HG02943 (cell line): ENCODE measurements around the gene SPATA6L.
A peak's percentile ranks its signal among the peaks of the same experiment; 100 is the strongest.

Experiments
- ATAC-seq: cut with Tn5 transposase; IDR thresholded peaks from one replicate; pipeline ENCODE4 v1.9.1; 2021; ENCODE audit warnings: mild to moderate bottlenecking, low read depth, moderate library complexity; ENCODE audit not compliant: unreplicated experiment

Gene SPATA6L, protein sequence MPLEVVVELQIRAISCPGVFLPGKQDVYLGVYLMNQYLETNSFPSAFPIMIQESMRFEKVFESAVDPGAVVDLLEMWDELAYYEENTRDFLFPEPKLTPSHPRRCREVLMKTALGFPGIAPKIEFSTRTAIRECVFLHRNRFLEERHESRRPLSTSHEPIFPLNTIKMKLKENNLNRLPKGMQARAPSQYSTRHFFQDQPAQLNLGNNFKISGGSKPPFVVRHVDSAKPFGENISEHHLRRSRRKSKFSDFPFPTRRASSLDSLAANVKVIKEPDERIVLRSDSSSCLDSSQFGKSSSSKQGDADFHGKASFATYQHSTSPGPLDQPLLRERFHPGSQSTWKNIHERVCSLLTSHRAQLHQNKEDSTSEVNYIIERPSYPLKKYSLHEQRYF

DNA sequence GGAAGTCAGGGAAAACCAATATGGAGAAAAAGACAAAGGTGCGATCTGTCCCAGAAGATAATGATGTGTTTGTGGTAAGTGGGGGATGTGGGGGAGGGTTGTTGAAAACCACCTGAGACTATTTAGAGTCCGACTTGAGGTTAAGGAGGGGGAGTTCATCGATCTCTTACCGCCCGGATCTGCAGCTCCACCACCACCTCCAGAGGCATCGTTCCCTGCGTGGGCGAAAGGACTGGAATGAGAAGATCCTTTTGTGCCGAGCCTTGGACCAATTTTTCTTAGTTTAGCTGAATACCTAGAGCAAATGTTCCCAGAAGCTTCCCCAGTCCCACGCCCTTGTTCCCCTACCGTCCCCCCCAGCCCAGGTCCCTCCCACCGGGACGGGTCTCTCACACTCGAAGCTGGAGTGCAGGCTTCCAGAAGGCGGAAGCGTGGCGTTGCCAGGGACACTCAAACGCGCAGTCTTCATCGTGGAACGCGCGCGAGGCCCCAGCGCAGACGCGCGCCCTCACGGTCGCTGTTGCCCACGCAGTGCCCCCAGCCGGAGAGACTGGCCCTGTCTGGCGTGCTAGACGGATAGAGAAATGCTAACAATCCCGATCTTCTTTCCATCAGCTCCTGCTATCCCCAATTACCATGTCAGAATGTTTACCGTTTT is at the start of gene SPATA6L:
SPATA6L (minus strand) TSS at position 439 of the 658 bp plus-strand sequence; CDS start at position 209, 230 bp downstream.
- ATAC-seq, result no peak

DNA sequence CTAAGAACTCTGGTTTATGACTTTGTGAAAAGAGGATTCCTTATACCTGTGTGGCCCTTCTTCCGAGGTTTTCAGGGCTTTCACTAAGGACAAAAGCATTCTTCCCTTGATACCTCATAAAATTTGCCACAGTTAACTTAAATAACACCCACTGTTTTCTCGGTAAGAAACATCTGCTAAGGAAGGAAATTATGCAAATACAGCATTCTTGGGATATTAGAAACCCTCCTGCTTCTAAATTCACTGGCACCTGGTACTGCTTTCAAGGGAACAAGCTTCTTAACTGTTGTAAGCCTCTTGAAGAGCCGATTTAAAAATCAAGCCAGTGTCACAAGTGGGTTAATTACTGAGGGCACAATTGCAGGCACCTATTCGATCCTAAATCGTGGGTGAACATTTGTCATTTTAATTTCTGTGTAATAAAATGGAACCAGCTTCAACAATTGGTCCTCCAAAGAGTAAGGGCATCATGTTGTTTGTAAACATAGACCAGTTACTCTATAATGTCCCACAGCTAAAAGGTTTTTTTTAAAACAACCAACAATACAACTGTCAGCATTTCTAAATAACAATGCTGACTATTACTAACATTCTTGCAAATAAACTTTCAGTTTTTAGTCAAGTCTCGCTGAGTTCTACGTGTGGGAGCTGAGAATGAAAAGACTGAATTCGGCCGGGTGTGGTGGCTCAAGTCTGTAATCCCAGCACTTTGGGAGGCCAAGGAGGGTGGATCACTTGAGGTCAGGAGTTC is 48.2 kb upstream of the SPATA6L start:
- ATAC-seq, result no peak

DNA sequence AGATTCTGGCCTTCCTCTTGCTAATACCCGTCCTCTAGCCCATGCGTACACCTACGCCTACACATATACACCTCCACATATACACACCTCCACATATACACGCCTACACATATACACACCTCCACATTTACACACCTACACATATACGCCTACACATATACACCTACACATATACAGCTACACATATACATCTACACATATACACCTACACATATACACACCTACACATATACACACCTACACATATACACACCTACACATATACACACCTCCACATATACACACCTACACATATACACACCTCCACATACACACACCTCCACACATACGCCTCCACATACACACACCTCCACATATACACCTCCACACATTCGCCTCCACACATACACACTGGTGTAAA is 47.6 kb upstream of the SPATA6L start:
- no peak for ATAC-seq

DNA sequence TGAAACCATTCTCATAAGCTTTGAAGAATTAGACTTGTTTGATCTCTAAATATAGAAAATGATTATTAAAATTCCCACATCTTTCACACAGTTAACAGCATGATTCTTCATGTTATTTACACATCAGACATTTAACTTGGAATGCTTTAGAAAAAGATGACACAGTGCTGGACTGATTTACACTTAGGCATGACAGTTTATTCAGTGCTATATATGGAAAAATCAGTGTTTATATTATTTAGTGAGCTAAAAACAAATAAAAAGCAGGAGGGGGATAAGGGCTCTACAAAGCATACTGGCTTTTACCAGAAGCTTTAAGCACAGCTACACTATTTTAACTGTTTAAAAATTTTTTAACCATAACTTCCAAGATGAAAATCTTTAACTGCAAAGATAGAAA is 43.1 kb upstream of the SPATA6L start:
- ATAC-seq, result no peak

DNA sequence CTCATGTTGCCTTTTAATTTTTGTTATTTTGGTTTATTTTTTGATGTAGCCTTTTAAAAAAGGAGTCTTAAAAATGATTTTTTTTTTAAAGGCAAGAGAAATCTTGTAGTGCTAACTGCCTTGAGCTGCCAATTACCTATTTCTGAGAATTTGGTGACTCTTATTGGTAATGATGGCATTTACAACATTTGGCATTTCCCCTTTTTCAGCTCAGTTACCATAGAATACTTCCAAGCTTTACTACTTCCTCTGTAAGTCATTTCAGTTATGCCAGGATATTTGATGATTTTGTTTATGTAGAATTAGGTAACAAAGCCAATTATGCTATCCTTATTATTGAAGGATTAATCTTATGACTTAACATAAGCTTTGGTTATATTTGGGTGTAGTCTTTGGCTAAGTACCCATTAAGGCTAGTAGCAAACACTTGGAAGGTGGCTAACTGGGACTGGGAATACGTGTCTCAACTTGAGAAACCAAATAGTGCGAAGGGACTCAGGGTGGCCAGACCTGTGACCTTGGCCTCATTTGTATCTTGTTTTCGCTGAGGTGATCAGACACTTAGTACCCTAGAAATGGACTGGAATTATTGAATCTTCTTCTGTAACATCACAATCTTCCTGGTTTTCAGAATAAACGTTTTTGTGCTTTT is 40.8 kb upstream of the SPATA6L start:
- ATAC-seq, result no peak

DNA sequence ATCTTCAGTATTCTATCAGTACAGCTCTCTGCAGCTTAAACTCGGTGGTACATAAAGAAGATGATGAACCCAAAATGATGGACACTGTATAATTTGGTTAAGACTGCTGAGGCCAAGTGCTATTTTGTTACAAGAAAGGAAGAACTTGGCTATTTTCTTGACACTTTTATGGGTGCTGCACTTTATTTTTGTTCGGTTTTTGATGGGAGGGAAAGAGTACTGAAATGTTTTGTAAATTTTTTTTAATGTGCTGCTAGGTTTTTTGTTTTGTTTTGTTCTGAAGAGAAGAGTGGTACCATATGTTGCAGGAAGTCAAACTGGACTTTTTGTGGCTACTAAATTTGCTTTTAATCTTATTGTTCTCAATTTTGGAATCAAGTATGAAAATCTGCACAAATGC is 39.7 kb upstream of the SPATA6L start:
- ATAC-seq, result no peak

DNA sequence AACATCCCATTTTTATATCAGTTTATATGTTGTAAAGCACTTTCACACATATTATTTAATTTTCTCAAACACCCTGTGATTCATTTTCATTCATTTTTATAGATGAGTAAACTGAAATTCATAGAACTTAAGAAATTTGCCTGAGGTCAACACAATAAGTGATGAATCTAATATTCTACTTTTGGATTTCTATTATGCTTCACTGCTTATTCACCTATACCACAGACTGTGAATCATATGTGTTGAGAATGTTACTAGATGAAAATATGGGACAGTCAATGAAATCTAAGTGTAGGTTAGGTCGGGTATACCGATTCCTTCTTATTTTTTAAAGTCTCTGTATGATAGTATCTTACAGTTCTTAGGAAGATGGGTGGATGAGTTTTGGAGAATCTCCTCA is 37.8 kb upstream of the SPATA6L start:
- ATAC-seq, result no peak

DNA sequence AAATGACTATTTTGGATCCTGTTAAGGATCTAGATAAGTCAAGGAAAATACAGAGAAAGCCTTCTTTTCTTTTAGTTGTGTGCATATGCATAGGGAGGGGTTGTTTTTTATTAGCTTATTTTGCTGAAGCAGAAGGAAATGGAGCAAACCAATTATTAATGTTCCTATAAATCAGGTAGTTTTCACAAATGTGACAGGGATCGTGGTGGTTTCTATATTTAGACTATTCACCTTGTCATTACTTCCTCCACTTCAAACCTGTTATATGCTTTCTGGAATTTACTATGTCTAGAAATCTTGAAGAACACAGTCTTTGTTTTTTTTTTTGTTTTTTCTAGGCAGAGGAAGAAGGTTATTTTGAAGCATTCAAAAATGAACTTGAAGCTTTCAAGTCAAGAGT is 35.2 kb upstream of the SPATA6L start:
- no peak for ATAC-seq

DNA sequence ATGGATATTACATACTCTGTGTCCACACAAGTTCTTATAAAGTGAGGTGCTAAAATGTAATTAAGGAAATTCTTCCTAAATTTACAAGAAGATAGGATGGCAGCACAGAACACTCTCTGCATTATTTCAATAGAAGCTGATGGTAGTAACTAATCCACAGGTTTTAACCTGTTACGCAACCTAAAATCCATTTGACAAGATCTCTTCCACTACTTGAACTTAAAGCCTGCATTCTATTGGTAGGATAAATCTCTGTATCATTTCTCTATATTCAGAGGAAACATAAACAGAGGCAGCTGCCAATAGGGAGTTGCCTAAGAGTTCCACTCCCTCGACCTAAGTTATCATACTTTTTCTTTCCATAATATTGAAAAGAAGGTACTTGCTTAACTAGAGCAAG is 34.7 kb upstream of the SPATA6L start:
- no peak for ATAC-seq

DNA sequence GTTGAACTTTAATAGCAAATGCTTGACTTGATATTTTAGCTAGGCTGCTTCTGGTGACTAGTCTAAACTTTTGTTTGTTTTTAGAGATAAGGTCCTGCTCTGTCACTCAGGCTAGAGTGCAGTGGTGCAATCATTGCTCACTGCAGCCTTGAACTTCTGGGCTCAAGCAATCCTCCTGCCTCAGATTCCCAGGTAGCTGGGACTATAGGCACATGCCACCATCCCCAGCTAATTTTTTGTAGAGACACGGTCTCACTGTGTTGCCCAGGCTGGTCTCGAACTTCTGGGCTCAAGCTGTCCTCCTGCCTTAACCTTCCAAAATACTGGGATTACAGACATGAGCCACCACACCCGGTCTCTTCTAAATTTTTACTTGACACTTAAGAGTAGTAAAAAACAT is 33.8 kb upstream of the SPATA6L start:
- ATAC-seq, result no peak

DNA sequence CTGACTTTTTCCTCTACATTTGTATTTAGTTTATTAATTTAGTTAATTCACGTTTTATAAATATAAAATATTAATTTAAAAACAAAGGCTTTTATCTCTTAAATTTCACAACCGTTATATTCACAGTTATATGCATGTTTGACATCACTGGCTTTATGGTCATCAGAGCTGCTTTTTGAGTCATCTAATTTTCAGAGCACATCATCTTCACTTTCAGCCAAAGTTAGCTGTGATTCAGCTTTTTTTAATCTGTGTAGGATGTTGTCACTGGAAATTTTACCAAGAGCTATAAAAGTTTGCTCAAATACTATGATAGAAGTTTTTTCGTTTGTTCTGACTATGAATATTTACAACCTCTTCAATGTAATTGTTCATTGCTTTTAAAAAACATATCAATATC is 25.5 kb upstream of the SPATA6L start:
- ATAC-seq, result no peak

DNA sequence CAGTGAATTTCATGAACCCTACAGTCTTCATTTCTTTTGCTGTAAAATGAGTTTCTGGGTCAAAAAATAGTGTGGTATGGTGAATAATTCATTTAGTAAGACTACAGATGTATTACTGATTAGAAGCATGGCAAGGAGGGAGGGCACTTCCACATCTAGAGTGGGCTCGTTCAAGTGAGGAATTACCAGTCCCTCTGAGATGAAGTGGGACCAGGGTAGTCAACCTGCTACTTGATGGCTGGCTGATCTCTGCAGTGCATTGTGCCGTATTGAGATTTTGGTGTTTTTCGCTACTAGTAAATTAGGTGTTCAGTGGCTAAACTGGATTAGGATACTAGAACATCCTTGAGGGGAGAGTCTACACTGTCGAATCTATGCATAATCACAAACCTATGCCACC is 23.9 kb upstream of the SPATA6L start:
- no peak for ATAC-seq

DNA sequence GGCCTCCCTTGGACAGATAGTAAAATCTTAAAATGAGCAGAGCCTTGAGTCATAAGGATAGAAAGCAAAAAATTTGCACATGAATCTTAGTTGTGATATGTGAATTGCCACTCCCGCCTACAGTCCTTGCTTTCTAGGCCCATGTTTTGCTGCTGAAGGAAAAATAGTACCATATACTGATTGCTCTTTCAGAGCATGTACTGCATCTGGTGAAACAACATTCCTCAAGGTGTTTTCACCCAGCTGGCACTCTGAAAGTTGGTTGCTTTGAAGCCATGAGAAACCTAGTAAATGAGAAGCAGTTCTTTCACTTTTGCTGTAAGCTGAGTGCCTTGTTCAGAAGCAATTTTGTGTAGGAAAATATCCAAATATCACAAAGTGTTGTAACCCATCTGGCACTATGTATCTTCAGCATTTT is 23.4 kb upstream of the SPATA6L start:
- no peak for ATAC-seq

DNA sequence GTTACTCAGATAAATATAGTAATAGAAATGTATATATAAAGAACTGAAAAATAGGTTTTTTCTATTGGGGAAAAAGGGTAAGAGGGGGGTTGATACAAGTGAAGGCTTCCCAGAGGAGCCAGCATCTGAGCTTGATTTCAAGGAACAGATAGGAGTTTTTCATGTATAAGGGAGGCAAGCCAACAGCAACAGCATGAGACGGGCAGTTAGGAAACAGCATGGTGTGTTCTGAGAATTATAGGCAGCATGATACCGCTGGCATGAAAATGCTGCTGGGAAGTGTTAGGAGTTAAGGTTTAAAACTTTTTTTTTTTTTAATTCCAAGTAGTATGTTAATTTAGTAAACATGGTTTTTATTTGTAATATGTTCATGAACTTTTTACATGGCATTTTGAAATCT is 22.7 kb upstream of the SPATA6L start:
- ATAC-seq, result no peak

DNA sequence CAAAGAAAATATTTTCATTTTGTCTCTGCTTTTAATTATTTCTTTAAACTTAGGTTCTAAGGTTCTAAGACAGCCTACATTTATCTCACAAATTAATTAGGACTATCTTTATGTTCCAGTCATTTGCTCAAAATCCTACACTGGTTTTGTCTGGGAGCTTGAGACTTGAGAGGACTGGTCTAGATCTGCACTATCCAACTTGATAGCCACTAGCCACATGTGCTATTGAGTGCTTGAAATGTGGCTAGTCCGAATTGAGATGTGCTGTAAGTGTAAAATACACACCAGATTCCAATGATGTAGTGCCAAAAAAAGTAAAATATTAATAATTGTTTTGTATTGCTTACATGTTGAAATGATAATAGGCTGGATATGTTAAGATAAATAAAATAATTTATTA is 20.3 kb upstream of the SPATA6L start:
- no peak for ATAC-seq

DNA sequence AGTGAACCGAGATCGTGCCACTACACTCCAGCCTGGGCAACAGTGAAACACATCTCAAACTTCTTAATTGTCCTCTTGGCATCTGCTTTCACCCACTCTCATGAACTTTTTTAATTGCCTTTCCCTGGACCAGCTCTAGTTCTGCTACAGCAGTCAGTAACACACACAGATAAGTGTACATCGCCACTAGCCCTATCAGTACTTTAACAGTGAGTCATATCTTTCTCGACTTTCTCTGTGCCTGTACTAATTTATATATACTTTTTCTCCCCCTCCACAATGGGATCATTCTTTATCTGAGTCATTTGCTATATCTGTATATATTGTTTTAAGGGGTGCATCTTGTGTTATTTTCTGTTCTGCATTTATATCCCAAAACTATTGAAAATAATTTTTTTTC is 19.8 kb upstream of the SPATA6L start:
- ATAC-seq, result no peak

DNA sequence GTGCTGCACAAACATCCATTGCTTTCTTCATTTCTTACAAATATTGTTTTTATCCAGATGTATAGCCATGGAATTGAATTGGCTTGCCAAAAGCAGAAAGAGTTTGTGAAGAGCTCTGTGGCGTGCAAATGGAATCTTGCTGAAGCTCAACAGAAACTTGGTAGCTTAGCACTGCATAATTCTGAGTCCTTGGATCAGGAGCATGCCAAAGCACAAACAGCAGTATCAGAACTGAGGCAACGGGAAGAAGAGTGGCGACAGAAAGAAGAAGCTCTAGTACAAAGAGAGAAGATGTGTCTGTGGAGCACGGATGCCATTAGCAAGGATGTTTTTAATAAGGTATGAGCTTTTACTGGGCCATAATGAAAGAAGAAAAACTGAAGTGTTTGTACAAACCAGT is 18.5 kb upstream of the SPATA6L start:
- no peak for ATAC-seq

DNA sequence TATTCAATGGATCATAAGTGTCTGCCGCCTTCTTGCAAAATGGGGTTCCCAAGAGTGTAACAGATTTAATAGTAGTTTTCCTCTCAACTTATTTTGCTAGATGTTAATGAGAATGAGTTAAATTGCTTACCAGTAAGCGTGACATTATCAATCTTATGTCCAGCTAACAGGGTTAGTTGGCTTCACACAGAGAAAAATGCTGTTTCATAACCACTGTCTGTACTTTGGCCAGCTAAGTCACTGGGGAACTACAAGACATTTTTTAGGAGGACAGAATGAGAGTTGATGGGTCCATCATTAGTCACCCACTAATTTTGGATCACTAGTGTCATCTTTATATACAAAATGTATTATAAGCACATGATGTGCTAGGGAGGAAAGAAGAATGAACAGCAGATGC is 14.5 kb upstream of the SPATA6L start:
- ATAC-seq, result no peak

DNA sequence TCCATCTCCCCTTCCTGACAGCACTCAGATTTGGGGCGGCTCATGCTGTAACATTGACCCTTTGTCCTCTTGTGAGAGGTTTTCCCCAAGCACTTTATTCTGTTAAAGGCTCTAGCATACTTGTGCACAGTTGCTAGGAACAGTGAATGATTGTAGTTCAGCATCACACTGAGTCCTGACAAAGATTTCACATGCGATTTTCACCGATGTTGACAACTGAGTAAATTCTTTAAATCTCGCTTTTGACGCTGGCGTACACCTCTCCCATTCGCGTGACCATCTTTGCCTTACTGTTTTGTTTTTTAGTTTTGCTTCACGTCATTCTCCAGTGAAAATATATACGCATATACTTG is 13.9 kb upstream of the SPATA6L start:
- ATAC-seq, result no peak

DNA sequence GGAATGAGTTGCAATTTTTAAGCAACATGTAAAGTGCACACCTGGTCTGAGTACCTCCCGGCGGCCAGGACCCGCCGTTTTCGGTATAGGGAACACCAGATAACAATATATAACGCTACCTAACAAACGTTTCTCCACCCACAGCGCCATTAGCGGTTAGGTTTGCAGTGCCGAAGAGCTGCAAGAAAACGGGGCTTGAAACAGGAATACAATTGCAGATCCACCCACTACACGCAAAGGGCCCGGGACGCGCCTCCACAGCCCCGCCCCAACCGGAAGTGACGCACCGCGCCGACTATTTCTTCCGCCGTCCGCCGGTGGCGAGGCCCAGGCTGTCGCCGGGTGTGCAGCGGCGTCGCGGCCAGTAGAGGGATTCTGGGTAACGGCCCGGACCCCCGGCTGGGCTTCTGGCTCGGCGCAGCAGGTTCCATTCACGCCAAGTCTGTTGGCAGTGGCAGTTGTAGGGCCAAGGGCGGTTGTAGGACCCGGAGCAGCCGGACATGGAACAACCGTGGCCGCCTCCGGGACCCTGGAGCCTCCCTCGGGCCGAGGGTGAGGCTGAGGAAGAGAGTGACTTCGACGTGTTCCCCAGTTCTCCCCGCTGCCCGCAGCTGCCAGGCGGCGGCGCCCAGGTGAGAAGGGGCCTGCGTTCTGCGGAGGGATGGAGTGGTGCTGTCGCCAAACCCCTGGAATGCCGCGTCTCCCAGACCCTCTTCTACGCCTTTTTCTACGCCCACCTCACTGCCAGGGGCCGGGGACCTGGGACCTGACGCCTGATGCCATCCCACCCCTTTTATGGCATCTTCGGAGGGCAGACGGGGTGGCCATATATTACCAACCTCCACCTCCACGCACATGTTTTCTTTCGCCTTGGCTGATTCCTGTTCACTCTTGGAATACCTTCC is 13.2 kb upstream of the SPATA6L start, which contains the start of gene CDC37L1:
CDC37L1 (plus strand) TSS at position 302 of the 905 bp plus-strand sequence; CDS start at position 501, 199 bp downstream.
- ATAC-seq, result peak; percentile 93
